ENCODE results near the gene CFAP299.

DNA sequence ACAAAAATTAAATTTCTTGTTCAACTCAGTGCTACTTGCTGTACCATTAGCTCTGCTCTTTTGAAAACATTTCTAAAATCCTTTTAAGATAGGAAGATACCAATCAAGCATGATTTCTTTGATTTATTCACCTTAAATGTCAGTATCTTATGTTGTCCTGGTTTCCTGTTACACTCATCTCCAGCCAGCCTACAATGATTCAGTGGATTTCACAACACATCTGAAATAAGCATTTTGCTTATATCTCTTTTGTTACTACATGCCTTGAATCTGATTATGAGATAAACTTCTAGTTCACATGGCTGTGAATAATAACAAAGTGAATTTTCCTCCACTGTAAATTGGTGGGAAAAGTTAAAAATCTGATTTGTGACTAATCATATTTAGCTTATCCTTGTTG lies 582.5 kb downstream of the CFAP299 start:
- TF ChIP-seq POLR2AphosphoS5 (IDR thresholded peaks at IDR 0.05) (no peak), EP300 (IDR thresholded peaks at IDR 0.05) (no peak), POLR2A (IDR thresholded peaks at IDR 0.05) (no peak)
- TF ChIP-seq, protein P1, sequence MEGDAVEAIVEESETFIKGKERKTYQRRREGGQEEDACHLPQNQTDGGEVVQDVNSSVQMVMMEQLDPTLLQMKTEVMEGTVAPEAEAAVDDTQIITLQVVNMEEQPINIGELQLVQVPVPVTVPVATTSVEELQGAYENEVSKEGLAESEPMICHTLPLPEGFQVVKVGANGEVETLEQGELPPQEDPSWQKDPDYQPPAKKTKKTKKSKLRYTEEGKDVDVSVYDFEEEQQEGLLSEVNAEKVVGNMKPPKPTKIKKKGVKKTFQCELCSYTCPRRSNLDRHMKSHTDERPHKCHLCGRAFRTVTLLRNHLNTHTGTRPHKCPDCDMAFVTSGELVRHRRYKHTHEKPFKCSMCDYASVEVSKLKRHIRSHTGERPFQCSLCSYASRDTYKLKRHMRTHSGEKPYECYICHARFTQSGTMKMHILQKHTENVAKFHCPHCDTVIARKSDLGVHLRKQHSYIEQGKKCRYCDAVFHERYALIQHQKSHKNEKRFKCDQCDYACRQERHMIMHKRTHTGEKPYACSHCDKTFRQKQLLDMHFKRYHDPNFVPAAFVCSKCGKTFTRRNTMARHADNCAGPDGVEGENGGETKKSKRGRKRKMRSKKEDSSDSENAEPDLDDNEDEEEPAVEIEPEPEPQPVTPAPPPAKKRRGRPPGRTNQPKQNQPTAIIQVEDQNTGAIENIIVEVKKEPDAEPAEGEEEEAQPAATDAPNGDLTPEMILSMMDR (IDR thresholded peaks at IDR 0.05): no peak

Data from gastroesophageal sphincter (tissue), 3 donors.